IPS-NIHi7 (cell line): ENCODE measurements around the gene RAB30.

Experiments
- DNase-seq: peaks from one replicate; pipeline ENCODE4 v3.0.0; 2012; ENCODE audit warnings: mixed read lengths; ENCODE audit errors: extremely low spot score

RAB30 gene

GRCh38 chr11:83071567-83072349 is at the start of gene RAB30:
TSS of gene RAB30 (minus strand) at chr11:83071897. CDS start at chr11:82997316, 74,581 bp downstream.
- DNase-seq = peak; percentile 97

- no peak for DNase-seq
Observed at GRCh38 chr11:83120327-83120726, 48.6 kb upstream of the RAB30 start.

GRCh38 chr11:83119216-83119615 is 47.5 kb upstream of the RAB30 start:
- no peak for DNase-seq

- no peak for DNase-seq
Observed at GRCh38 chr11:83118814-83119213, 47.1 kb upstream of the RAB30 start.

GRCh38 chr11:83116015-83116641 is 44.4 kb upstream of the RAB30 start:
- DNase-seq = no peak

GRCh38 chr11:83115551-83115950 is 43.9 kb upstream of the RAB30 start:
- DNase-seq = peak; percentile 20

- no peak for DNase-seq
Observed at GRCh38 chr11:83115026-83115425, 43.3 kb upstream of the RAB30 start.

- no peak for DNase-seq
Observed at GRCh38 chr11:83112886-83113285, 41.2 kb upstream of the RAB30 start.

- DNase-seq = no peak
Observed at GRCh38 chr11:83105168-83105567, 33.5 kb upstream of the RAB30 start.

- no peak for DNase-seq
Observed at GRCh38 chr11:83102834-83103233, 31.1 kb upstream of the RAB30 start.

GRCh38 chr11:83097429-83098075 is 25.9 kb upstream of the RAB30 start:
- no peak for DNase-seq

GRCh38 chr11:83093634-83094033 is 21.9 kb upstream of the RAB30 start:
- no peak for DNase-seq

- no peak for DNase-seq
Observed at GRCh38 chr11:83092488-83093384, 21.0 kb upstream of the RAB30 start.

- DNase-seq = no peak
Observed at GRCh38 chr11:83088965-83089364, 17.3 kb upstream of the RAB30 start.

- DNase-seq = no peak
Observed at GRCh38 chr11:83087035-83087434, 15.3 kb upstream of the RAB30 start.

GRCh38 chr11:83079820-83080219 is 8.1 kb upstream of the RAB30 start:
- no peak for DNase-seq

GRCh38 chr11:83078269-83078668 is 6.6 kb upstream of the RAB30 start:
- DNase-seq = no peak

GRCh38 chr11:83073884-83074283 is 2.2 kb upstream of the RAB30 start:
- no peak for DNase-seq

- no peak for DNase-seq
Observed at GRCh38 chr11:83073258-83073657, 1.6 kb upstream of the RAB30 start.

- DNase-seq = no peak
Observed at GRCh38 chr11:83072350-83073242, 899 bp upstream of the RAB30 start.
